NK-92 treated with Interleukin-12 subunit alpha and Interleukin-12 subunit beta, amount 100 ng/mL, for 24 hours (cell line): Measurements from ENCODE around the gene ENO1.
"Not testable (repeated sequence)": the region's sequence is repeated elsewhere in the genome, so short reads cannot be mapped to it uniquely, and the experiment has no call there.

Source experiments
- DNase-seq: peaks from one replicate; lab custom pipeline; 2025; lab: John Stamatoyannopoulos, UW

ENO1 gene

DNA sequence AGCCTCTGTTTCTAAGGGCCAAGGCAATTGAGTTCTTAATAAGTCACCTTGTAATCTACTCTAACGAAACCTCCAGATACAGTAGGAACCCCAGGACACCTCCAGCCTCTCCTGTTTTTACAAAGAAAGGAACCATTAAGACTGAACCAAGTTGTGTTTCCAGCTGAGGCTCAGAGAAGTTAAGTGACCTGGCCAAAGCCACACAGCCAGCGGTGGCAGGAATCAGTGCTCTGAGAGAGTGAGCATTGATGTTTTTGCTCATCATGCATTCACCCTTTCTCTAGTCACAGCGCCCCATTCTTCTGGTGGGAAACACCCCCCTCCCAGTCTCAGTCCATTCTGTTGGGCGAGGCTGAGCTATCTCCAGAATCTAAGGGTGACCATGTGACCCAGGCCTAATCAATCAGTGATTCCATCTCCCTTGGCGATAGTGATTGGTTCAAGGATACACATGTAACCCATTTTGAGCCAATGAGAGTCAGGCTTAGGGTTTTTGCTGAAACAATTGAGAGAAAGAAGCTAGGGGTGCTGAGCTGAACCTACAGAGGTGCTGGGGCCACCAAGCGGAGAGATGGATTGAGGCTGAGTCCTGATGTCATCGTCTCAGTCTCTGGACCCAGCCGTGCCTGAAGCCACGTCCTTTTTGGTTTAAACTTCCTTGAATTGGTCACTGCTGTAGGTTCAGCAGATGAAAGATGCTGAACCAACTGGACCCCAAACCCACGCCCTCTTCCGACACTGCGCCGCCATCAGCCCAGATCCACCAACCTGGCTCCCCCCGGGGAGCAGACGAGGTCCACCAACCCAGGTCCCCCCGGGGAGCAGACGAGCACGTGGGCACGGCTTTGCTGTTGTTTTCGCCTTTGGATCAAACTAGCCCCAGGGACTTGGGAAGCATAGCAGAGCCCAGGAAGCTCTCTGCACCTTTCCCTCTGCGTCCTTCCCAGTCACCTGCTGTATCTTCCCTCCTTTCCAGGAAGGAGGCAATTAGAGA, 33.1 kb downstream of the ENO1 start:
- DNase-seq = no peak

DNA sequence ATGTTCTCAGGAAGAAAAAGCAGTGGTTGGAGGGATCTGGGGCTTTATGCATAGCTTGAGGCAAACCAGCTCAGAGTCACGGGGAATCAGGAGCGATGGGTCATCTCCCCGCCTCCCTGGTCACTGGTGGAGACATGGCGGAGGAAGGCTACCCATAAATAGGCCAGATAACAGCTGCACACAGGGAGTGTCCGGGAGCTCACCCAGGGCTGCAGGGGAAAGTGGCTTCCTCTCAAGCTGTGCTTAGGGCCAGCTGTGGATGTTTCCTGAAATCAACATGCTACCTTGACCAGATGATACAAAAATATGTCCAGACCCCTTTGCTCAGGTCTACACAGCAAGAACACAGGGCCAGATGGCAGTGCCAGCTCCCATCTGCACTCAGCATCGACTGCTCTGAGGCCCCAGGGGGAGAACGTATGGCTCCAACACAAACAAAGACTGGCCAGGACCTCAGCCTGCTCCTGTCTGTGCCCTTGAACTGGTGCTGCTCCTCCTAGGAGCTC, 33.9 kb downstream of the ENO1 start:
- DNase-seq = no peak

DNA sequence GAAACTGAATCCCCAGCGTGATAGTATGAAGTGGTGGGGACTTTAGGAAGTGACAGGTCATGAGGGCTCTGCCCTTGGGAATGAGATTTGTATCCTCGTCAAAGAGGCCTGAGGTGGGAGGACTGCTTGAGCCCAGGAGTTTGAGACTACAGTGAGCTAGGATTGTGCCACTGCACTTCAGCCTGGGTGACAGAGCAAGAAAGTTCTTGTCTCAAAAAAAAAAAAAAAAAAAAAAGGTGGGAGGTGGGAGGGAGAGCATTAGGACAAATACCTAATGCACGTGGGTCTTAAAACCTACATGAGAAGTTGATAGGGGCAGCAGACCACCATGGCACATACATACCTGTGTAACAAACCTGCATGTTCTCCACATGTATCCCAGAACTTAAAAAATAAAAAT, 37.1 kb downstream of the ENO1 start:
- DNase-seq = no peak

DNA sequence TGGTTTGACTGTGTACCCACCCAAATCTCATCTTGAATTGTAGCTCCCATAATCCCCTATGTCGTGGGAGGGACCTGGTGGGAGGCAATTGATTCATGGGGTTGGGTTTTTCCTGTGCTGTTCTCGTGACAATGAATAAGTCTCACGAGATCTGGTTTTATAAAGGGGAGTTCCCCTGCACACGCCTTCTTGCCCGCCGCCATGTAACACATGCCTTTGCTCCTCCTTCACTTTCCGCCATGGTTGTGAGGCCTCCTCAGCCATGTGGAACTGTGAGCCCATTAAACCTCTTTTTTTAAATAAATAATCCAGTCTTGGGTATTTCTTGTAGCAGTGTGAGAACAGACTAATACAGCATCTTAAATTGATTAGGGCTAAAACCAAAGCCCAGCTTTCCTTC, 38.5 kb downstream of the ENO1 start:
- DNase-seq = no peak

DNA sequence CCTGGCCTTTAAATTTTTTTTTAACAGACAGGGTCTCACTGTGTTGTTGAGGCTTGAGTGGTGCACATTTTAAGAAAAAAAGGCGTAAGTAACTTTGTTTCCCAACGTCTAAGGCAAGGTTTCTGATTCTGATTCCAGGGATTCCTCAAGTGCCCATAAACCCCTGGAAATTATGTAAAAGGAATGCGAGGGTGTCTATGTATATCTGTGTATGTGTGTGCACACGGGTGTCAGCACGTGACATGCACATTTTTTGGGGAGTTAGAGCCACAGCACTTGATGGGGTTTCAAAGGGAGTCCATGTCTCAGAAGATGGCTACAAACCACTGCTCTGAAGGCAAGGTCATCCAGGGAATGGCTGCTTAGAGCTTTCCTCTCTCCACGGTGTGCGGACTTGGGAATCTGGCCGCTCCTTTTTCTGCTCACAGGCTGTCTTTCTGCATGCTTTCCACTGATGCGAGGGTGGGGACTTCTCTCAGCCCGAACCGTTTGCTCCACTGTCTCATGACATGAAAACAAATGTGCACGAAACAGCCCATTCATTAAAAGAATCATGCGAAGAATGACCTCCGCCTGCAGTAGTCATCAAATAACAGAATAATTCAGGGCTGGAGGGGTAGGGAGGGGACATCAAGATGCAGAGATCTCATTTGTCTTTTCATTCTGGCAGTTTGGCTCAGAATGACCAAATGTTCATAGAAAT, 42.4 kb downstream of the ENO1 start:
- DNase-seq = no peak

DNA sequence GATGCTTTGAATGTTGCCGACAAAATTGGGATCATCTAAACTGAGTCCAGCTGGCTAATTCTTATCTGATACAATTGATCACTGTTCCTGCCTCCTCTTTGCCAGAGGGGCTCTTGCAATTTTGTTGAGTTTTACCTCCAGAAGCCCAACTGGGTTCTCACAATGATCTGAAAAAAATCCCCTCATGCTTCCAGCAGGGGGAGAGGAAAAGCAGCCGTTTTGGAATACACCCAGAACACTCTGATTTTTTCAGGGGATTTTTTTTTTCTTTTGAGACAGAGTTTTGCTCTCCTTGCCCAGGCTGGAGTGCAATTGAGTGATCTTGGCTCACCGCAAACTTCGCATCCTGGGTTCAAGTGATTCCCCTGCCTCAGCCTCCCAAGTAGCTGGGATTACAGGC, 47.1 kb downstream of the ENO1 start:
- no peak for DNase-seq

DNA sequence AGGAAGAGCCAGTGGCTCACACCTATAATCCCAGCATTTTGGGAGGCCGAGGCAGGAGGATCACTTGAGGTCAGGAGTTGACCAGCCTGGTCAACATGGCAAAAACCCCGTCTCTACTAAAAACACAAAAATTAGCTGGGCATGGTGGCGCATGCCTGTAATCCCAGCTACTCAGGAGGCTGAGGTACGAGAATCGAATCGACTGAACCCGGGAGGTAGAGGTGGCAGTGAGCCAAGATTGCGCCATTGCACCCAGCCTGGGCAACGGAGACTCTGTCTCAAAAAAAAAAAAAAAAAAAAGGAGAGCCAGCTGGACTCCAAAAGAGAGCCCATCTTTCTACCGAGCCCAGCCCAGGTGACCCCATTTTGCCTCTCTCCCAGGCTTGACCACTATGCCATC, 47.8 kb downstream of the ENO1 start:
- DNase-seq = not testable (repeated sequence)

DNA sequence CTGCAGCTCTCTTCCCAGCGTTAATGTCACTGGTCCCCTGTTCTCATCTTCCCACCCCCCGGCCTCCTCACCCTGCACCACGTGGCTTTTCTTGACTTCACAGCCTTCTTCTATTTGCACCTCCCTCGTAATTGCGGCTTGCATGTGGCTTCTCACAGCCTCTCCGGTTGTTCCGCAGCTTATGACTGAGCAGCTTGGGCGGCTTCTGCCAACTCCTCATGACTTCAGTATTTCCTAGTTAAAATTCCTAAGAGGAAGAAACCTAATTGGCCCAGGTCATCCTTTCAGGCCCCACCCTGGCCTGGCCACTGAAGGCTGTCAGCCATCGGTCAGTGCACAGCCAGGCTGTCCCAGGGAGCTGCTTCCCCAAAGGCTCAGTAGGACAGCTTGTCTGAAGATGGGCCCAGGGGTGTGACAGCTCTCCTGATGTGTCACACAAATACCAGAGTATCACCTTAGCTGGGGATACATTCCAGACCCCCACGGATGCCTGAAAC, 52.5 kb downstream of the ENO1 start:
- DNase-seq = no peak

DNA sequence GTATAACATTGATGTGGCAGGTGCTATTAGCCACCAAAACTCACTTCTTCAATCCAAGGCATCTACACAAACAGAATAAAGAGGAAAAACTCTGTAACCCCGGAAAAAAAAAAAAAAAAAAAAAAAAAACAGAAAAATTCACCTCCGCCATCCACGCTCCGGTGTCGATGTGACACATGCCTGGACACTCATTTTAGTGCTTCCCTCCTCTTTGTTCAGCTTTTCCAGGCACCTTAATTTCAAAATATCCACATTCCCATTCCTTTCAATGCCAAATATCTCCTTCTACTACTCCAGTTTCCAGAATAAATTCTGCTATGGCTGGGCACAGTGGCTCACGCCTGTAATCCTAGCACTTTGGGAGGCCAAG, 55.2 kb downstream of the ENO1 start:
- no peak for DNase-seq

DNA sequence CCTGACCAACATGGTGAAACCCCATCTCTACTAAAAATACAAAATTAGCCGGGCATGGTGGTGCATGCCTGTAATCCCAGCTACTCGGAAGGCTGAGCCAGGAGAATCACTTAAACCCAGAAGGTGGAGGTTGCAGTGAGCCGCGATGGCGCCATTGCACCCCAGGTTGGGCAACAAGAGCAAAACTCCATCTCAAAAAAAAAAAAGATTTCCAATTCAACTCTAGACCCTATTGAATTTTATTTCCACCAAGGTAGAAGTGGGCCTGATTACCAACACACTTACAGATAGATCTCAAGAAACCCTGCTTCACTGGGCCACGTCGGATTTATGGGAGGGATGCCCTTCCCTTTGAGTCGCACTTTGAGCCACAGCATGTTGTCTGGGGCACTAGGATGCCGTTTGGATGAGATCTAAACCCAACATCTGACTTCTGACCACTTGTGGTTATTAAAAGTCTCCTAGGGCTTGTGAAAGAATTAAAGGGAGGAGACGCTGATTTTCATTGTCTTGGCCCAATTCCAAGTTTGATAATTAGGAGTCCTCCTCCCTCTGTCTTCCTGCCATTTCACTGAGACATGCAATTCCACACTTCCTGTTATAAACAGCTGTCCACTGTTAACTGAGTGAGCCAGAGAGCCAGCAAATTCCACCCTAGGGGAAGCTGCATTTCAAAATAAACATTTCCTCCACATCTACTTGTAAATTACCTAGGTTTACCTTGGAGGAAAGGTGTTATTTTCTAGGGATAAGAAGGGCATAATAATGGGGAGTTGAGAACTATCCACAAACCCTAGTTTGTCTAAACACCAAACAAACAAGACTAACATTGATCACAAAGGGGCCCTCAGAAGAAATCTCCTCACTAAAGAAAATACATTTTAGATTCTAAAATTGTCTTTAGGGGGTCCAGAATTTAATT, 55.9 kb downstream of the ENO1 start:
- no peak for DNase-seq

DNA sequence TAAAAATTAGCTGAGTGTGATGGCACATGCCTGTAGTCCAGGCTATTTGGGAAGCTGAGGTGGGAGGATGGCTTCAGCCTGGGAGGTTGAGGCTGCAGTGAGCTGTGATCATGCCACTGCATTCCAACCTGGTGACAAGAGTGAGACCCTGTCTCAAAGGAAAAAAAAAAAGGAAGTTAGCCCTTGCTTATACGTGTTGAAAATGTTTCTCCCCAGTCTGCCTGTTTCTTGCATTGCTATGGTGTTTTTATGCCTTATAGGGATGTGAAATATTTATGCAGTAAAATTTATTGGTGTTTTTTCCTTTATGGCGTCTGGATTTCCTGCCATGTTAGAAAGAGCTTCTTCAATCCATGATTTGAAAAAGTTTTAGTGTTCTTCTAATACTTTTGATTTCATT, 57.4 kb downstream of the ENO1 start:
- no peak for DNase-seq

DNA sequence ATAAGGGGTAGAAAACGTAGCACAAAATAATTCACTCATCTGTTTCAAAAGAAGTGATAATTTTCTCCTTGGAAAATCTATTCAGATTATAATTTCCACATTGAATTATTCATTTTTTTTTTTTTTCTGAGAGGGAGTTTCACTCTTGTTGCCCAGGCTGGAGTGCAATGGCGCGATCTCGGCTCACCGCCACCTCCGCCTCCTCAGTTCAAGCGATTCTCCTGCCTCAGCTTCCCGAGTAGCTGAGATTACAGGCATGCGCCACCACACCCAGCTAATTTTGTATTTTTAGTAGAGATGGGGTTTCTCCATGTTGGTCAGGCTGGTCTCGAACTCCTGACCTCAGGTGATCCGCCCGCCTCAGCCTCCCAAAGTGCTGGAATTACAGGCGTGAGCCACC, 59.7 kb downstream of the ENO1 start:
- DNase-seq = not testable (repeated sequence)

DNA sequence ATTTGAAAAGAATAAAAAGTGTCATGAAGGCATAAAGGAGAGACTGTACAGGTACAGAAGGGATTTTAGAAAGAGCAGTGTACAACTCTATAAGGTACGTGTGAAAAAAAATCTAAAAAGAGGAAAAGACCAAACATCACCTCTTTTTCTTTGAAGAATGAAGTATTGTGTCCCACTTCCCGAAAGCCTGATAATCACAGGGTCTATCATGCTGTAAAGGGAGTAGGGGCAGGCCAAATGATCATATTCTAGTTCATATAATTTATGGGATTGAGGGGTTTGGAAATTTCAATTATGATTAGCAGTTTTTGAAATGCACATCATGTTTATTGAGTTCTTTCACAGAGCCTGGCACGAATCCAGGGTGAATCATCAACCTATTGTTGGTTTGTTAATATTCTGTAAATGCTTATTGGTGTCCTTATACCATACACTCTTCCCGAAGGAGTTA, 60.1 kb downstream of the ENO1 start:
- DNase-seq = no peak

DNA sequence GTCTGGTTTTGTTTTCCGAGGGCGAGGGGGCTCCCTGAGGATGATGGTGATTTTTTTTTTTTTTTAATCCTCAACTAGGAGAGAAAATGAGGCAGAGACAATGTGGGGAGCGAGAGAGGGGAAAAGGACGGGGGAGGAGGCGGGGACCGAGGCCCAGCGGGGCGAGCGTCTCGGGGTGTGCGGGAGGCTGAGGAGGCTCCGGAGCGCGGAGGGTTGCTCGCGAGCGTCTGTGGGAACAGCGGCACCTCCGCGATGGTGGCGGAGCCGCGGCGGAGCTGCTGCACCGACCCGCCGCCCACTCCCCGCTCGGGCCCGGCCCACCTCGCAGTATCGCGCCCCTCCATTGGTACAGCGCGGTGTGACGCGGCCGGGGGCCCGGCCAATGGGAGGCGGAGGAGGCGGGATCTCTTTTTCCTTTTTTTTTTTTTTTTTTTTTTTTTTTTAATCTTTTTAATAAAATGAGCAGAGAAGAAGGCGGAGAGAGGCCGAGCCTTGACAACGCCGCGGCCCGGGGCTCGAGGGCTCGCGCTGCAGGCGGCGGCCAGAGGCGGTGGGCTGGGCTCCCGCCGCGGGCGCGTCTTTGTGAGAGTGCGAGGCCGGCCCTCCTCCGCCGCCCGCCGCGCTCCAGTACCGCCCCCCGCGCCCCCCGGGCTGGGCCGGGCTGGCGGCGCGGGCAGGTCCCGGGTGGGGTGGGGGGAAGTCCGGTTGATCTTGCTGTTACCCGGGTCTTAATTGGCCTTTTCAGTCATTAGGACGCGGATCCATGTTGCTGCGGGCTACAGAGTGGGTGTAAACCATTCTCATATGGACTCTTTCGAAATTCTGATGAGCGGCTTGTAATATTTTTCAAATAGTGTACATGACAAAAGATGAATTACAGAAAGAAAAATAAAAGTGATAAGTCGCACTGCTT, 60.8 kb downstream of the ENO1 start, which contains the start of gene RERE:
RERE (minus strand) TSS at position 229 of the 913 bp plus-strand sequence.
- peak; percentile 85 for DNase-seq

DNA sequence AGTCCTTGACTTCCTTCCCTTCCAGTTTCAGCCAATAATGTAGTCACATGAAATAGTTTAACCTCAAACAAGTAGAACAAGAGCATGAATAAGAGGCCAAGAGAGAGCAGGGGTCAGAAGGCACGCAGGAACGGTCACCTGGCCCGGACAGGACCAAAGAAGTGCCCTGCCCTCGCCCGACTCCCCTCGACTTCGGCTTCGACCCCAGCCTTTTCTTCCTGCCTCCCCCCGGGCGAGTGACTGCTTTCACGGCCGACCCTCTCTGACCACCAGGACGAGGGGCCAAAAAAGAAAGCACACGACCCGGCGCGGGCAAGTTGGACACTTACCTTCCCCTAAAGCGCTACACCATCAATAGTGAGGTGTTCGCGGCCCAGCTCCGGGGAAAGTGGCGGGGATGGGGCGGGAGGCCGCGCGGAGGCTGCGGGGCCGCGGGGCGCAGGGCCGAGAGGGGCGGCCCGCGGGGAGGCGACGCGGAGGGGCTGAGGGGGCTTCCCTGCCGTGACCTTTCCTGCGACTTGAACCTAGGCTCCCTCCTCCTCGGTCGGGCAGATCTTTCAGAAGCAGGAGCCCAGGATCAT, 61.6 kb downstream of the ENO1 start:
- DNase-seq = peak; percentile 31

DNA sequence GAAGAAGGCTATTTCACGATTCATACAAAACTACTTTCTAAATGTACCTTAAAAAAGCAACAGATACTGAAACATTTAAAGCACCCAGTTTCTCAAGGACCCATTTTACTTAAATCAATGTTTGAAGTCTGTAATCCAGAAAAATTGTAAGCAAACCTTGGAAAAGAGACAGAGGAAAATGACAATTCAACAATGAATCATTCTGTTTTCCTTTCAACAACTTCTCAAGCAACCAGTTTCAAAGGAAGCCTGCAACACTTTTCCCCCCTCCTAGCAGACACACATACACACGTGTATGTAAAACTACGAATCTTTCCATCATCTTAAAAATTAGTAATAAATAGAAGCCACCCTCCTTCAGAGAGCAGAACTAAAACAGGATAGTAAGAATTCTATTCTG, 62.2 kb downstream of the ENO1 start:
- no peak for DNase-seq

DNA sequence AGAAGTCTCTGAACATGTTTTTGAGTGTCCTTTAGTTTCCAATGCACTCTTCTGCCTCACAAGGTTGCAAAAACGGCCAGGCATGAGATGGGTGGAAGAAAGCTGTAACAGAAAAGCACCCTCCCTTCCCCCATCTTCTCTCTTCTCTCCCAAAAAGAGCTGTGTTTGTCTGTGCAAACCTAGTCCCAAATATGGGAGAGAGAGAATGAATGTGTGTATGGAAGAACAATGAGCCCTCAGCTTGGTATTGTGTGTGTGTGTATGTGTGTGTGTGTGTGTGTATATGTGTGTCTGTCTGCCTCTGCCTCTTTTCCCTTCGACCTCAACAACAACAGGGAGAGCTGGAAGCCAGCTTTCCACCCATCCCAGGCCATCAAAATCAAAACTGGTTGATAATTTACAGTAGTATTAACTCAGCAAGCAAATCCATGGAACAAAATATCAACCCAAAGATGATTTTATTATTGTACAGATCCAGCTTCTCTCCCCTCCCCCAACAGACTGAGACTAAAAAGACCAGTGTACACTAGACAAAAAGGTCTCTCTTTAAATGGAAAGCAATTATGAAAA, 62.8 kb downstream of the ENO1 start:
- no peak for DNase-seq

DNA sequence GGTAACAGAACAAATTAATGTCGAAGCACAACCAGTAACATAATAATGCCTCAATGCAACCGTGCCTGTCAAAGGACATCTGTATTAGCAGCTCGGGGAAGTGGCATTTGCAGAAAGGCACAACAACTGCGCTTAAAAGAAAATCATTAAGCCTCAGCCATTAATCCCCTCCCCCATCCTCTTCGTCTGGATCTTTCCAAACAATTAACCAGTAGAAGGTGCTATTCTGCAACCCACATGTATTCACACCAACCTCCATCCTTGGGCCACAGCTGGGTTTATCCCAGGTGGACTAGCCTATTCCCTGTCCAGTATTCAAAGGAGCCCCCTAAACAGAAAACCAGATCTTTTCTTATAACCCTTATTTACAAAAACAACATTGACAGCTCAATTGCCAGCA, 63.6 kb downstream of the ENO1 start:
- DNase-seq = no peak

DNA sequence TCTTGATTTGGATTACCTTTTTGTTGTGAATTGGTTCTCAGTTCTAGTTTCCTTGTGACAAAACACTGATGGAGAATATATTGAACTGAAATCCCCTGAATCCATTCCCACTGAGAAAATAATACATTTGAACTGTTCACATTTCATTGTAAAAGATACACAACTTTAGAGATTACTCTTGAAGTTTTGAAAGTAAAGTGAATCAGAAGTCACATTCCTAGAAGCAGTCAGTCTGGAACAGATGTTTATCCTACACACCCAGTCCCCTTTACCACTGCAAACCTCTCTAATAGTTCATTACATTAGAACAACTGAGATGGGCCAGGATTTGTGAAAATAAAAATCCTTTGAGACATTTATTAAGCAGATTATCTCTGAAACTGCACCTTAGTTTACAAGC, 64.5 kb downstream of the ENO1 start:
- DNase-seq = no peak
